GM18861 (cell line): ENCODE measurements around the gene SNAP91.
"Not testable (repeated sequence)": the region's sequence is repeated elsewhere in the genome, so short reads cannot be mapped to it uniquely, and the experiment has no call there.

ENCODE experiments used
- ATAC-seq: cut with Tn5 transposase; IDR thresholded peaks from one replicate; pipeline ENCODE4 v1.9.1; 2021; ENCODE audit not compliant: unreplicated experiment

SNAP91 gene, protein sequence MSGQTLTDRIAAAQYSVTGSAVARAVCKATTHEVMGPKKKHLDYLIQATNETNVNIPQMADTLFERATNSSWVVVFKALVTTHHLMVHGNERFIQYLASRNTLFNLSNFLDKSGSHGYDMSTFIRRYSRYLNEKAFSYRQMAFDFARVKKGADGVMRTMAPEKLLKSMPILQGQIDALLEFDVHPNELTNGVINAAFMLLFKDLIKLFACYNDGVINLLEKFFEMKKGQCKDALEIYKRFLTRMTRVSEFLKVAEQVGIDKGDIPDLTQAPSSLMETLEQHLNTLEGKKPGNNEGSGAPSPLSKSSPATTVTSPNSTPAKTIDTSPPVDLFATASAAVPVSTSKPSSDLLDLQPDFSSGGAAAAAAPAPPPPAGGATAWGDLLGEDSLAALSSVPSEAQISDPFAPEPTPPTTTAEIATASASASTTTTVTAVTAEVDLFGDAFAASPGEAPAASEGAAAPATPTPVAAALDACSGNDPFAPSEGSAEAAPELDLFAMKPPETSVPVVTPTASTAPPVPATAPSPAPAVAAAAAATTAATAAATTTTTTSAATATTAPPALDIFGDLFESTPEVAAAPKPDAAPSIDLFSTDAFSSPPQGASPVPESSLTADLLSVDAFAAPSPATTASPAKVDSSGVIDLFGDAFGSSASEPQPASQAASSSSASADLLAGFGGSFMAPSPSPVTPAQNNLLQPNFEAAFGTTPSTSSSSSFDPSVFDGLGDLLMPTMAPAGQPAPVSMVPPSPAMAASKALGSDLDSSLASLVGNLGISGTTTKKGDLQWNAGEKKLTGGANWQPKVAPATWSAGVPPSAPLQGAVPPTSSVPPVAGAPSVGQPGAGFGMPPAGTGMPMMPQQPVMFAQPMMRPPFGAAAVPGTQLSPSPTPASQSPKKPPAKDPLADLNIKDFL

DNA sequence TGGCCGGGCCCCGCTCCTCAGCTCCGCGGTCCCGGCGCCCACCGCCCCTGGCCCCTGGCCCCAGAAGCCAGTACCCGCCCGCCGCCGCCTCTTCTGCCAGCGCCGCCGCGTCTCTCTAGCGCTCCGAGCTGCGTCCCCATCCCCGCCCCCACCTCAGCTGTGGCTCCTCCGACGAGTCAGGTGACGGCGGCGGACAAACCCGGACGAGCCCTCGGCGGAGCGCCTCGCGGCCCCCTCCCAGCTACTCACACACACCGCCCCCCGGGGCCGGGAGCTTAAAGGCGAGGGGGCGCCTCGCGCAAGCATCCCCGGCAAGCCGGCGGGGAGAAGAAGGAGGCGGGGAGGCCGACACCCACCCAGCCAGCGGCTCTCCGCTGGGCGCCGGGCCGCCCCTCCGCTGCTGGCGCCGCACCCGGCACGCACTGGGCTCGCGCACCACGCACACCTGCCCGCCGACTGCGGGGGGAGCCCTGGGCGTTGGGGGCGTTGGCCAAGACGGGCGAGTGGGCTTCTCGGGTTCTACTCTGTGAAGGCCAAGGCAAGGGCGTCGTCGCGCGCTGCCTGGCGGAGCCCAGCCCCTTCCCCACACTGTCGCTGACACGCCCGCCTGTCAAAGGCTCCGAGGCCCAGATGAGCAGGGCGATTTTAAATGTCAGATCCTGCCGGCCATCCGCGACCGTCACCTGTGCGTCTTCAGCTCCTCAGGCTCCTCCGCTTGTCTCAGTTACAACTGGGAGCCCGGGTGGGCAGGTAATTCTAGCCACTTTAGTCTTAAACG lies at the start of gene SNAP91:
Gene SNAP91, minus strand, starts transcription at position 132 of the 778 bp plus-strand sequence. CDS start 1,174 bp downstream, outside the sequence.
- ATAC-seq = no peak

GRCh38 chr6:83758533-83758932 lies 49.6 kb upstream of the SNAP91 start:
- no peak for ATAC-seq

- no peak for ATAC-seq
Observed at GRCh38 chr6:83757021-83757420, 48.1 kb upstream of the SNAP91 start.

DNA sequence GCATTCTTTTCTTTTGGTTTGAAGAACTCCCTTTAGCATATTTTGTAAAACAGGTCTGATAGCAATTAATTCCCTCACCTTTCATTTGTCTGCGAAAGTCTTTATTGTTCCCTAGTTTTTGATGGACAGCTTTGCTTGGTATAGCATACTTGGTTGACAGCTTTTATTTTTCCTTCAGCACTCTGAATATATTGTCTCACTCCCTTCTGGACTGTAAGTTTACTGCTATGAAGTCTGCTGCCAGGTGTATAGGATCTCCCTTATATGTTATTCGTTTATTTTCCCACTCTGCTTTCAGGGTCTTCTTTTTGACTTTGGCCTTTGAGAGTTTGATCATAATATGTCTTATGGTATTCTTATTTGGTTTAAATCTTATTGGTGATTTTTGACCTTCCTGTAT lies 47.7 kb upstream of the SNAP91 start:
- ATAC-seq = no peak

- not testable (repeated sequence) for ATAC-seq
Observed at GRCh38 chr6:83752375-83752774, 43.5 kb upstream of the SNAP91 start.

DNA sequence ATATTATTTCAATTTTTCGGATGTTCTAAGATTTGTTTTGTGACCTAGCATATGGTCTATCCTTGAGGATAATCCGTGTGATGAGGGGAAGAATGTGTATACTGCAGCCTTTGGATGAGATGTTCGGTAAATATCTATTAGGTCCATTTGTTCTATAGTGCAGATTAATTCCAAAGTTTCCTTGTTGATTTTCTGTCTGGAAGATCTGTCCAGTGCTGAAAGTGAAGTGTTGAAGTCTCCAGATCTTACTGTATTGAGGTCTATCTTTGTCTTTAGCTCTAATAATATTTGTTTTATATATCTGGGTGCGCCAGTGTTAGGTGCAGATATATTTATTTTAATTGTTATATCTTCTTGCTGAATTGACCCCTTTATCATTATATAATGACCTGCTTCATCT lies 32.2 kb upstream of the SNAP91 start:
- no peak for ATAC-seq

DNA sequence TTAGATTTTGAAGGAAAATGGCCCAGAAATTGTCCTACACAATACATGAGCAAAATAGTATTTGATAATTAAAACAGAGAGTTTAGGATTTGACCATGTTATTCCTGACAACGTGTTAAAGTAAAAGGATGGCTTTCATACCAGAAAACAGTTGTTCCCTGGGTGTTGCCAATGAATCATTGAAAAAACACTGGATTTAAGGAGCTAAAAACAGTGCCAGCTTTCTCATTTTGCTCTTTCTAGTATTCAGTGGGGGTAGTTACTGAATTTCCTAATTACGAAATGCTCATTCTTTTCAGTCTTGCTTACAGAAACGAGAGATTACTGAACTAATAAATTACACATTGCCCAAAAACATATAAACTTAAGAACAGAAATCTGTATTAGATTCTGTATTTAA lies 26.6 kb upstream of the SNAP91 start:
- ATAC-seq = no peak

DNA sequence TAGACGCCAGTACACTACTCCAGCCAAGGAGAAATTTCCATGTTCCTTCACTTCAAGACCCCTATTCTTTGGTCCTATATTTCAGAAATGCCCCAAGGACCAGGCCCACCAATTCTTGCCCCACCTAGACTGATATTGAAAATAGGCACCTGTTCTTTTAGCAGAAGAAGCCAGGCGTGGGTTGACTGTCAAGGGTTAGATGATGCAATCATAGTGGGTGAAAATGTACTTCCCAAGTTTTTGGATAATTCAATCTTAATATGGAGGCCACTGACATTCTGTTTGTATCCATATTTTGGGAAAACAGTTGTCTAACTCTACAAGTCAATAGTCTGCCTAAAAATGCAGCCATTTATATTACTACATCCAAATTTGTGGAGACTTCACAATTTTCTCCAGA lies 21.0 kb upstream of the SNAP91 start:
- ATAC-seq = no peak

DNA sequence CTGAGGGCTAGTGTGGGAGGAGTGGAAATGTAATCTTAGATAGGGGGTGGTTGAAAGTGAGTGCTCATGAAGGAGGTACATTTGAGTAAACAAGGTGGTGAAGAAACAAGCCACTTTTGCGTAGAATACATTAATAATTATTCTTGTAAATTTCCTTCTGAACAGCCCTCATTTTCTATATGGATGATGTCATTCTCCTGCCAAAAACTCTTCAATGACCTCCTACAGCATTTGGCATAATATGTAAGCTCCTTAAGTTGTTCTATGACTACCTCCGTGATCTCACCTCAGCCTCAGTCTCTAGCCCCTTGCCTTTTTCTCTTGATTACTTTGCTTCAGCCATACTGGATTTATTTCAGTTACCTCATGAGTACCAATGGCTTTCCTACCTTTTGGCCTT lies 14.0 kb upstream of the SNAP91 start:
- ATAC-seq = no peak

- ATAC-seq = no peak
Observed at GRCh38 chr6:83717809-83718208, 8.9 kb upstream of the SNAP91 start.

GRCh38 chr6:83711958-83712357 lies 3.1 kb upstream of the SNAP91 start:
- no peak for ATAC-seq

DNA sequence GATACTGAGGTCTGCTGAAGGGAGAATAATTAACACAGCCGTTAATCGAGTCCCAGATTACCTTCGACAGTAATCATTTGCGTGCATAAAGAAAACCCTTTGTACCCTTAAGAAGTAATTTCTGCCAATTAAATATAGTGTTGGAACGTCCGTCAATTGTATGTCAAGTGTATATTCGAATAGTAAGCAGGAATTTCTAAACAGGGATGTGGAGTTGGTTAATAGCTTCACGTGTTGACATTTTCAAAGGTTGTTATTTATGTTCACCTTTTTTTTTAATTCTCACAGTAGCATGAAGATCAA lies 798 bp upstream of the SNAP91 start:
- ATAC-seq = no peak

- no peak for ATAC-seq
Observed at GRCh38 chr6:83708546-83708969, 343 bp downstream of the SNAP91 start.

- no peak for ATAC-seq
Observed at GRCh38 chr6:83707829-83708545, 914 bp downstream of the SNAP91 start.

- no peak for ATAC-seq
Observed at GRCh38 chr6:83702749-83703148, 6.2 kb downstream of the SNAP91 start.

GRCh38 chr6:83702077-83702476 lies 6.8 kb downstream of the SNAP91 start:
- ATAC-seq = no peak

DNA sequence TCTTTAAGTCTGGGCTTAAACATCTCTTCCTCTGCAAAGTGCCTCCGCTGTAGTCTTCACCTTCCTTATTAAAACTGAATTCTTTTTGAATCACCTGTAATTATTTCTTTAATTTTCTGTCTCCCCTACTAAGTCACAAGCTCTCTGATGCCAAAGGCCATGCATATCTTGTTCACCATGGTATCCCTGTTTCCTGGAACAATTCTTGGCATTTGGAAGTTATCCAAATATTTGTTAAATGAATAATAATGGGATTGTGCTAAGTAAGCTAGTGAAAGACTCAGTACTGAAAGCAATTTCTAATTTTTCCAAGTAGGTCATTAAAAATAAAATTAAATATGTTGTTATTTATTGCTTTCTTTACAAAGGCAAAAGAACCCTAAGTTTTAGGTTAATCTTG lies 12.2 kb downstream of the SNAP91 start:
- no peak for ATAC-seq

GRCh38 chr6:83685481-83685880 lies 23.4 kb downstream of the SNAP91 start:
- no peak for ATAC-seq

GRCh38 chr6:83677791-83678190 lies 31.1 kb downstream of the SNAP91 start:
- ATAC-seq = no peak

DNA sequence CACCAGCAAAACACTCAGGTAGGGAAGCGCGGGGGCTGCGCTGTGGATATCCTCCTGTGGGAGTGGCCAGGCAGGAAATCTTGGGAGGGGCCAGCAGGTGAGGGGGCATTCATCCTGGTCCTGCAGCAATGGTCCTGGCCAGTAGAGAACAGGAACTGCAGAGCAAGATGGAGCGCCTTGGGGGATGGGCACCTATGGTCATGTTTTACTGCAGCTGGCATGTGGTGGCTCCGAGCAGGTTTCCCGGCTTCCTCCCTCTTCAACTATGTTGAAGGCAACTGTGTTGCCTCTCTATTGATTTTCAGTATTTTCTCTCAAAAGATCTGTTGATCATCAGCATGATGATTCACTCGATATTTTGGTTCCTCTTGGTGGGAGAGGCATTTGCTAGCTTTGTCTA lies 70.9 kb downstream of the SNAP91 start:
- ATAC-seq = no peak

- ATAC-seq = no peak
Observed at GRCh38 chr6:83636800-83637199, 72.1 kb downstream of the SNAP91 start.
